ENCODE measurements around the gene SPEM1. TPM values are rescaled to one million over a fixed set of nuclear protein-coding genes. Genes with fewer than 3 reads are reported as not detected.

The SPEM1 gene
- total RNA-seq, 1 experiment from 2014 or later, result 0.33 TPM

- Histone ChIP-seq H2BK15ac (ENCODE audit: low read depth, low read length) (no peak overlapping the region), H2AFZ (ENCODE audit: low read length) (no peak overlapping the region), H3K79me1 (ENCODE audit: insufficient read depth, low read depth, low read length, poor library complexity, severe bottlenecking) (no peaks in the 10 kb centered on the region), H2BK5ac (ENCODE audit: insufficient read length, low read length) (no peak overlapping the region), H3K23ac (ENCODE audit: insufficient read length, low read depth, low read length) (no peak overlapping the region), H4K8ac (replicated peaks; ENCODE audit: insufficient read length, low read depth, low read length) (no peak overlapping the region), H3K4me2 (ENCODE audit: insufficient read depth, insufficient read length, low read length) (no peak overlapping the region), H3T11ph (ENCODE audit: low read length) (no peak overlapping the region), H3K4ac (ENCODE audit: low read depth, low read length) (no peak overlapping the region), H3K4me1 (ENCODE audit: insufficient read depth, low read length) (no peaks in the 10 kb centered on the region), H3K23me2 (ENCODE audit: insufficient read length, low read depth, low read length, poor library complexity, severe bottlenecking) (no peaks in the 10 kb centered on the region), H3K14ac (ENCODE audit: insufficient read depth, low read length) (no peak overlapping the region), H3K79me2 (ENCODE audit: insufficient read depth, low read length) (no peaks in the 10 kb centered on the region), H3K18ac (ENCODE audit: insufficient read length, low read depth, low read length) (no peak overlapping the region), H2BK12ac (ENCODE audit: insufficient read length, low read depth, low read length) (no peak overlapping the region), H4K5ac (ENCODE audit: insufficient read length, low read depth, low read length) (no peak overlapping the region), H3K56ac (ENCODE audit: insufficient read length, low read depth, low read length) (no peak overlapping the region), H3K9me3 (ENCODE audit: control insufficient read depth, low read depth, low read length) (no peaks in the 10 kb centered on the region), H3K27me3 (ENCODE audit: insufficient read depth, low read length) (no peaks in the 10 kb centered on the region), H3K9ac (ENCODE audit: extremely low read depth, insufficient read length, low read length) (no peak overlapping the region), H2BK20ac (ENCODE audit: low read depth, low read length, poor library complexity, severe bottlenecking) (no peak overlapping the region), H3K27ac (ENCODE audit: insufficient read length, low read depth, low read length) (no peak overlapping the region), H2AK5ac (ENCODE audit: insufficient read length, low read length) (no peak overlapping the region), H4K20me1 (ENCODE audit: control insufficient read depth, insufficient read depth, insufficient read length) (no peaks in the 10 kb centered on the region), H4K91ac (ENCODE audit: insufficient read length, low read depth, low read length) (no peak overlapping the region), H2BK120ac (ENCODE audit: low read depth, low read length, poor library complexity, severe bottlenecking) (no peak overlapping the region)
- Mint-ChIP-seq H3K27ac (no peak overlapping the region), H3K9me3 (no peaks in the 10 kb centered on the region), H3K27me3 (ENCODE audit: low read depth) (no peaks in the 10 kb centered on the region), H3K4me1 (peaks cover 9 to 36% of the 10 kb centered on the region in 2 experiments), H3K4me3 (no peak overlapping the region), H3K36me3 (ENCODE audit: insufficient read depth in 1 of 3, low read depth in 3 of 3) (peaks cover 8 to 39% (median 30%) of the 10 kb centered on the region in 3 experiments; a peak in 6 of 7 replicates)
- no peak for TF ChIP-seq CTCF (conservative IDR thresholded peaks at IDR 0.05)
- DNase-seq, result no peak
- no CpG with 5 or more reads among the region's 54 CpGs for WGBS (ENCODE audit: extremely low coverage, insufficient read length, low lambda C conversion rate)
Measured at GRCh38 chr17:7417056-7417655, 3.0 kb upstream of the SPEM1 start.
